GM19438 (cell line): ENCODE measurements around the gene ERVH48-1.
"Not testable (repeated sequence)": the region's sequence is repeated elsewhere in the genome, so short reads cannot be mapped to it uniquely, and the experiment has no call there.

Source experiments
- ATAC-seq: cut with Tn5 transposase; IDR thresholded peaks from one replicate; pipeline ENCODE4 v1.9.1; 2021; ENCODE audit warnings: low read depth; ENCODE audit not compliant: unreplicated experiment

ERVH48-1 gene

DNA sequence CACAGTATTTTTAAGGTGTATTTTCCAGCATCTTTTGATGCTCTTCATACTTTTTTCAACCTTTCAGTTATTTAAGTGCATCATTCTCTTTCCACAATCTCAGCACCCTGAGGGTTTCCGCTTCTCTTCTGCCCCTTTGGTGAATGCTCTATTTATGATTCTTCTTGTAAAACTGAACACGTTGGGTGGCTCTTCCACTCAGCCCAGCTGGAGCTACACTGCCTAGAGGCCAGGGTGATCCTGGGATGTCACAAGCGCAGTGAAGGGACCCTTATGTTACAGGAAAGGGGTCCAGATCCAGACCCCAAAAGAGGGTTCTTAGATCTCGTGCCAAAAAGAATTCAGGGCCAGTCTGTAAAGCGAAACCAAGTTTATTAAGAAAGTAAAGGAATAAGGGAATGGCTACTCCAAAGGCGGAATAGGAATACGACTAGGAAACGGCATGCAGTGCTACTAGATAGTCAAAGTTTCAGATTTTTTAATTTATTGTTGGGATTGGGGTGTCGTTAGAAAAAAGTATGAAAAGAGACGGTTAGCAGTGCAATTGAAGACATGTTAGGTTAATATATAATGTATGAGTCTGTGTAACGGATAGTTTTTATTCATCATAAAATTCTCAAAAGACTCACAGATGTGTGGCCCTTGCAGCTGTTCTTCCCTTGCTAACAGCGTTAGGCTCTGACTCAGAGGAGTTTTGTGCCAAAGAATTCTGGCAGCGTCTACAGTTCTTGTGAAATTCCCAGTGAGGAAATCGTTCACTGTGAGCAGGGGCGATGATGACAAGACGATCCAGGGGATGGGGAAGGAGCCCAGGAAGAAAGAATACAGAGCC is 14.4 kb upstream of the ERVH48-1 start:
- ATAC-seq: no peak

DNA sequence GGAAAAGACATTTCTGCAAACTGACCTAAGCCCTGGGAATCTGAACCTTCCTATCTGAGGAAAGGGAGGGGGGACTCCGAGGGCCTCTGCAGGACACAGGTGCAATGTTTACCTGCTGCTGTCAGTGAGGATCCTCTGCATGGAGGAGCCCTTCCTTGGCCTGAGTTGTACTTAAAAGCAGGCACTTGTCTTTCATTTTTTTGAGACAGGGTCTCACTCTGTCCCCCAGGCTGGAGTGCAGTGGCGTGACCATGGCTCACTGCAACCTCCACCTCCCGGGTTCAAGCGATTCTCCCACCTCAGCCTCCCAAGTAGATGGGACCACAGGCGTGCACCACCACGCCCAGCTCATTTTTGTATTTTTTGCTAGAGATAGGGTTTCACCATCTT is 13.2 kb upstream of the ERVH48-1 start:
- not testable (repeated sequence) for ATAC-seq

DNA sequence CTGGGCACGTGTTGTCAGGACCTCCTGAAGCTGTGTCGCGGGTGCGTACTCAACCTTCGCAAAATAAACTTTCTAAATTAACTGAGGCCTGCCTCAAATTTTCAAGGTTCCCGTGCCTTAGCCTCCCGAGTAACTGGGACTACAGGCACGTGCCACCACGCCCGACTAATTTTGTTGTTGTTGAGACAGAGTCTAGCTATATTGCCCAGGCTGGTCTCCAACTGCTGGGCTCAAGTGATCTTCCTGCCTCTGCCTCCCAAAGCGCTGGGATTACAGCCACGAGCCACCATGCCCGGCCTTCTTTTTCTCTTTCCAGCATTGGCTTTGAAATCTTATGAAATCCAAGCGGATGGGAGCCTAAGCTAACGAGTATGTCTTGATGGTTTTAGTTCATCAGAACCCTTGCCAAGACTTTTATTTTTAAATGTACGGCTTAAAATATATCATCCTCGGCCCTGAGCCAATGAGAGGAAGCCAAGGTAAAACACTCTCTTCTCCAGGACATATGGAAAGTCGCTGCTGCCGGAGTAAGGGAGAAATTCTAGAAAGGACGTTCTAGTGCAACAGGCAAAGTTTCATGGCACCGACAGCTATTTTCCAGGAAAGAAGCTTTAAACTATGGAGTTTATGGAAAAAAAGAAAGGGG is 12.7 kb upstream of the ERVH48-1 start:
- no peak for ATAC-seq

DNA sequence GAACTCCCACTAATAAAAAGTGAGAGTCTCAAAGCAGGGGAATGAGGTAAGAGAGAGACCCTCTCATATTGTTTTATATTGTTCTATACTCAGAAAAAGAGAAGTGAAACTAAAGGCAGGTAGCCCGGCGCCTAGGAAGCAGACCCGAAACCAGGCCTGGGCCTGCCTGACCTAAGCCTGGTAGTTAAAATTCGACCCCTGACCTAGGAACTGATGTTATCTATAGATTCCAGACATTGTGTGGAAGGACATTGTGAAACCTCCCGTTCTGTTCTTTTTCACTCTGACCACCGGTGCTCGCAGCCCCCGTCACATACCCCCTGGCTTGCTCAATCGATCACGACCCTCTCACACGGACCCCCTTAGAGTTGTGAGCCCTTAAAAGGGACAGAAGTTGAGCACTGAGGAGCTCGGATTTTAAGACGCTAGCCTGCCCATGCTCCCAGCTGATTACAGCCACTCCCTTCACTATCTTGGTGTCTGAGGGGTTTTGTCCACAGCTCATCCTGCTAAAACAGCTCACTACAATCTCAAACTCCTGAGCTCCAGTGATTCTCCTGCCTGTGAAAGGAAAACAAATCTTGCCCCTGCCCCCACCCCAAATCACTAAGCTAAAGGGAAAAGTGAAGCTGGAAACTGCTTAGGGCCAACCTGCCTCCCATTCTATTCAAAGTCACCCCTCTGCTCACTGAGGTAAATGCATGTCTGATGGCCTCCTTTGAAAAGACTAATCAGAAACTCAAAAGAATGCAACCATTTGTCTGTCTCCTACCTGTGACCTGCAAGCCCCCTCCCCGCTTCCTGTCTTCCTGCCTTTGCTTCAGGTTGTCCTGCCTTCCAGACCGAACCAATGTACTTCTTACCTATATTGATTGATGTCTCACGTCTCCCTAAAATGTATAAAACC is 11.9 kb upstream of the ERVH48-1 start:
- ATAC-seq: not testable (repeated sequence)

DNA sequence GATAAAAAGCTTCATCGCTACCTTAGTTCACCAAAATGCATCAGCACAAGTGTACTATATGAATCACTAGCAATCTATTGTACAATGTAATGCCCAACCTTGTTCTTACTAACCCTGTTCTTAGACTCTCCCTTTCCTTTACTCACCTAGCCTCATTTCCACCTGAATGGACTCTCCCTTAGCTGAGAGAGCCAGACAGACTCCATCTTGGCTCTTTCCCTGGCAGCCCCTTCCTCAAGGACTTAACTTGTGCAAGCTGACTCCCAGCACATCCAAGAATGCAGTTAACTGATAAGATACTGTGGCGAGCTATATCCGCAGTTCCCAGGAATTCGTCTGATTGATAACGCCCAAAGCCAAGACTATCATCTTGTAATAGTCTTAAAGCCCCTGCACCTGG is 10.9 kb upstream of the ERVH48-1 start:
- ATAC-seq: not testable (repeated sequence)

DNA sequence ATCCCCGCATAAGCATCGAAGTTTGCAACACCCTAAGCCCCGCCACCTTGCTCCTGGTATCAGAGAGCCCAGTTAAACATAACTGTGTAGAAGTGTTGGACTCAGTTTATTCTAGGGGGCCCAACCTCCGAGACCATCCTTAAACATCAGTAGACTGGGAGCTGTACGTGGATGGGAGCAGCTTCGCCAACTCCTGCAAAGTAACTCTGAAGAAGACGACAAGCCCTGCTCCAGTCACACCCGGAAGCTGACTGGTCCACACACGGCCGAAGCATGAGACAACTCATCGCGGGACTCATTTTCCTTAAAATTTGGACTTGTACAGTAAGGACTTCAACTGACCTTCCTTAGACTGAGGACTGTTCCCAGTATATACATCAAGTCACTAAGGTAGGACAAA is 8.5 kb upstream of the ERVH48-1 start:
- not testable (repeated sequence) for ATAC-seq

DNA sequence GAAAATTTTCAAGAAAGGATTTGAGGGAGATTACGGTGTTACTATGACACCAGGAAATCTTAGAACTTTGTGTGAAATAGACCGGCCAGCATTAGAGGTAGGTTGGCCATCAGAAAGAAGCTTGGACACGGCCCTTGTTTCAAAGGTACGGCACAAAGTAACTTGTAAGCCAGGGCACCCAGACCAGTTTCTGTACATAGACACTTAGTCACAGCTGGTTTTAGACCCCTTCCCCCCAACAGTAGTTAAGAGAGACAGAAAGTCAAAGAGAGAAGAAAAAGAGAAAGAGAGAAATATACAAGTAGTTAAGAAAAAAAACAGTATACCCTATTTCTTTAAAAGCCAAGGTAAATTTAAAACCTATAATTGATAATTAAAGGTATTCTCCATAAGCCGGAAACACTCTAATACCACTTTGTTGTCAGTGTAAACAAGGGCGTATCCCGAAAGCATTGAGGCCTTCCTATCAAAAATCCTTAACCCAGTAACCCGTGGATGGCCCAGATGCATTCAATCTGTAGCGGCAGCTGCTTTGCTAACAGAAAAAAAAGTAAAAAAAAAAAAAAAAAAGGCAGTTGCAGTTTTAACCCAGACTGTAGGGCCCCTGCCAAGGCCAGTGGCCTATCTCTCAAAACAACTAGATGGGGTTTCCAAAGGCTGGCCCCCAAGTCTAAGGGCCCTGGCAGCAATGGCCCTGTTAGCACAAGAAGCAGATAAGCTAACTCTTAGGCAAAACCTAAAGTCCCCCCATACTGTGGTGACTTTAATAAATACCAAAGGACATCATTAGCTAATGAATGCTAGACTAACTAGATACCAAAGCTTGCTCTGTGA is 7.9 kb upstream of the ERVH48-1 start:
- not testable (repeated sequence) for ATAC-seq

DNA sequence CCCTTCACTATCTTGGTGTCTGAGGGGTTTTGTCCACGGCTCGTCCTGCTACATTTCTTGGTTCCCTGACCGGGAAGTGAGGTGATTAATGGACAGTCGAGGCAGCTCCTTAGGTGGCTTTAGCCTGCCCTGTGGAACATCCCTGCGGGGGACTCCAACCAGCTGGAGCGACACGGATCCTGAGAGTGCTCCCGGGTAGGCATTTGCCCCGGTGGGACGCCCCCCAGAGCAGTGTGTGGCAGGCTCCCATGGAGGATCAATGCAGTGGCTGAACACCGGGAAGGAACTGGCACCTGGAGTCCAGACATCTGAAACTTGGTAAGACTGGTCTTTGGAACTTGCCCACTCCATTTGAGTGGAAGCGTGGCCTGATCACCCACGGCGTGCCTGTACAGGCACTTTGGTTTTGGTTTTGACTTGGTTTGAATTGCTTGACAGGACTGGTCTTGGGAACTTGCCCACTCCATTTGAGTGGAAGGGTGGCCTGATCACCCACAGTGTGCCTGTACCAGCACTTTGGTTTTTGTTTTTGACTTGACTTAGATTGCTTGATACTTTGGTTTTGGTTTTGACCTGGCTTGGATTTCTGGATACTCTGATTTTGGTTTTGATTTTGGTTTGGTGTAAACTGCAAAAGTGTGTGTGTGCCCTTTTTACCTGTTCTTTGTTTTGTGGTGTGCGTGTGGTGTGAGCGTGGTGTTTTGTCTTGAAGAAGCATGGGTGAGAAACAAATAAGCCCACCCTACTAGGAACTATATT is 7.1 kb upstream of the ERVH48-1 start:
- ATAC-seq: not testable (repeated sequence)

DNA sequence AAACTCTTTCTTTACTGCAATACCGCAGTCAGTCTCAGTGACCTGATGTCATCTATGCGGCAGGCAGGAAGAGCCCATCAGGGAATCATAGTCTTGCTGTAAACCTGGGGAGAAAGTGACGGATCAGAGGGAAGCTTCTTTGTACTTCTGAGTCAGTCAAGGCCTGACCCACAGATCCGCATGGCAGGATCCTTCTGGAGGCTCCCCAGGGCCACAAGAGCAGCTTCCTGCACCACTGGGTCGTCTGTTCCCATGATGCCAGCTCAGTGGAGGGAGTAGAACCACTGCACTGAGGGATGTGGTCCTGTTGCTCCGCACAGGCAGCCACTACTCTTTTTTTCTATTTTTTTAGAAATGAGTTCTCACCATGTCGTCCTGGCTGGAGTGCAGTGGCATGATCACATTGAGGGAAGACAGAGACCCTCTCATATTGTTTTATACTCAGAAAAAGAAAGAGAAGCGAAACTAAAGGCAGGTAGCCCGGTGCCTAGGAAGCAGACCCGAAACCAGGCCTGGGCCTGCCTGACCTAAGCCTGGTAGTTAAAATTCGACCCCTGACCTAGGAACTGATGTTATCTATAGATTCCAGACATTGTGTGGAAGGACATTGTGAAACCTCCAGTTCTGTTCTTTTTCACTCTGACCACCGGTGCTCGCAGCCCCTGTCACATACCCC is 6.3 kb upstream of the ERVH48-1 start:
- ATAC-seq: no peak

DNA sequence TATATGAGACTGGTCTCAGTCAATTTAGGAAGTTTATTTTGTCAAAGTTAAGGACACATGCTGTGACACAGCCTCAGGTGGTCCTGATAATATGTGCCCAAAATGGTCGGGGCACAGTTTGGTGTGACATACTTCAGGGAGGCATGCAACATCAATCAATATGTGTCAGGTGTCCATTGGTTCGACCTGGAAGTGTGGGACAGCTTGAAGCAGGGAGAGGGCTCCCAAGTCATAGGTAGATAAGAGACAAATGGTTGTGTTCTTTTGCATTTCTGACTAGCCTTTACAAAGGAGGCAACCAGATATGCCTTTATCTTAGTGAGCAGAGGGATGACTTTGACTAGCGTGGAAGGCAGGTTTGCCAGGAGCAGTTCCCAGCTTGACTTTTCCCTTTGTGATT is 4.5 kb upstream of the ERVH48-1 start:
- no peak for ATAC-seq

DNA sequence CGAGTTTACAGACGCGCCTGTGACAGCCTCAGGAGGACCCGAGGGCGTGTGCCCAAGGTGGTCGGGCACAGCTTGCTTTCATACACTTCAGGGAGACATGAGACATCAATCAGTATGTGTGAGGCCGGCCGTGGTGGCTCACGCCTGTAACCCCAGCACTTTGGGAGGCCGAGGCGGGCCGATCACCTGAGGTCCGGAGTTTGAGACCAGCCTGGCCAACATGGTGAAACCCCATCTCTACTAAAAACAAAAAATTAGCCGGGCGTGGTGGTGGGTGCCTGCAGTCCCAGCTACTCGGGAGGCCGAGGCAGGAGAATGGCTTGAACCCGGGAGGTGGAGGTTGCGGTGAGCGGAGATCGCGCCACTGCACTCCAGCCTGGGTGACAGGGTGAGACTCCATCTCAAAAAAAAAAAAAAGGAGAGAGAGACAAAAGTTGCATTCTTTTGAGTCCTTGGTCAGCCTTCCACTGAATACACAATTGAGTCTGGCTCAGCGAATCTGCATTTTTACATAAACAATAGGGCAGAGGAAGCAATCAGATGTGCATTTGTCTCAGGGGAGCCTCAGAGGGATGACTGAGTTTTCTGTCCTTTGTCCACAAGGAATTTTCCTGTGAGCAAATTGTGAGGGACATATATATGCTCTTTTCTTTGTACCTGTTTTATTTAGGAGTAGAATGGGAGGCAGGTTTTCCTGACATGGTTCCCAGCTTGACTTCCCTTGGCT is 2.2 kb upstream of the ERVH48-1 start:
- not testable (repeated sequence) for ATAC-seq

DNA sequence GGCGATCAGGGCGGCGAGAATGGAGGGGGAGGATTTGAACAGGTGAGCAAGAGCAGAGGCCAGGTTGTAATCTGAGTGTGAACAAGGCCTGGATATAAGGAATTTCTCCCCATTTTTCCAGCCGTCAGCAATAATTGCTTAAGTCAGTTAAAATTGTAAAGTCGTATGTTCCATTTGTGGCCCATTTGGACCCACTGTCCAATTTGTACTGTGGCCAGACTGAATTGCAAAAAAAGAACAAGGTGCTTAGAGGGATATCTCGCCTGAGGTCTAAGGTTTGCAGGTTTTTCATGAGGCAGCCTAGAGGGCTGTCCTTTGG is 1.0 kb downstream of the ERVH48-1 start:
- ATAC-seq: no peak

DNA sequence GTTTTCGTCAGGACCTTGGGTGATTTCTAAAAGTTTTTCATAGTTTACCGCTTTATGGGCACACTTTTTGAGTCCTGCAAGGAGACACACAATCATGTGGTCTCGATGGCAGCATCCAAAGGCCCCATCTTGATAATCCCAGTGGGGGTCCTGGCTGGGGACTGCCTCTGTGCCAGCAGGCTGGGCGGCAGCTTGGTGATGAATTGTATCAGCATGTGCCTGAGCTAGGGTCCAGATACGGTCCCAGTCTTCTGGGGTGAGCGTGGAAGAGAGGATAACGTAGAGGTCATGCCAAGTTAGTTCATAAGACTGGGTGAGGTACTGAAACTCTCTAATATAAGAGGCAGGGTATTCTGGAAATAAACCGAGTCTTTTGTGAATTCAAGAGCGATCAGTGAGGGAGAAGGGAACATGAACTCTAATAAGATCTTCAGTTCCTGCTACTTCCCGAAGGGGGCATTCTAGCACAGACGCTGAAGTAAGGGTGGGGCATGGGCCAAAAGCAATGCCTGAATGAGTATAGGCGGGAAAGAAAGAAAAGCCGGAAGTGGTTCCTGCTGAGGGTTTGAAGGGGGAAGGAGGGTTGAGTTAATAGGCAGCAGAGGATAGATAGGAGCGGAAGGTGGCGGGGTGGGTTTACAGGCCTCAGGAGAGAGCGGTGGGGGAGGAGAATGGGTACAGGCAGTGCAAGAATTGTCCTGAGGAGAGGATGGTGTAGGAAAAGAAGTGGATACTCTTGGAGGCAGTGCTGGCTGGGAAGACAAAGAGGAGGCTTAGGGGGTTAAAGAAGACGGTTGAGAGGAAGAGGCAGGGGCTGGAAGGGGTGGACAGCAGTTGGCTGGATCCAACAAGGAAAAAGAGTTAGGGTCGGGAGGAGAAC is 1.6 kb downstream of the ERVH48-1 start:
- peak; percentile 74 for ATAC-seq

DNA sequence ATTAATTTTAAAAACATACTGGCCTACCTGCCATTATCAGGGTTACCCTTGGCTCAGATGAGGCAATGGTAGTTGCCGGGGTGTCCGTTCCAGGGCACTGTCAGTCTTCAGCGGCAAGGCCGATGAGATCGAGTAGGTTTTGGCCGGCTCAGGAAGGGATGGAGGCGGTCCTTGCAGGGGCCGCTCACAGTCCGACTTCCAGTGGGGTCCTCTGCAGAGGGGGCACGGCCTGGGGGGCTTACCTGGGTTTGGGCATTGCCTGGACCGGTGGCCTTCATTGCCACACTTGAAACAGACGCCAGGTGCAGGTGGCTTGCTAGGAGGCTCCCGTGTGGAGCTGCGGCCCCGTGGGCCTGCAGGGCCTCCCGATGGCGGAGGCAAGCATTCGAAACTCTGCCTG is 2.5 kb downstream of the ERVH48-1 start:
- ATAC-seq: no peak

DNA sequence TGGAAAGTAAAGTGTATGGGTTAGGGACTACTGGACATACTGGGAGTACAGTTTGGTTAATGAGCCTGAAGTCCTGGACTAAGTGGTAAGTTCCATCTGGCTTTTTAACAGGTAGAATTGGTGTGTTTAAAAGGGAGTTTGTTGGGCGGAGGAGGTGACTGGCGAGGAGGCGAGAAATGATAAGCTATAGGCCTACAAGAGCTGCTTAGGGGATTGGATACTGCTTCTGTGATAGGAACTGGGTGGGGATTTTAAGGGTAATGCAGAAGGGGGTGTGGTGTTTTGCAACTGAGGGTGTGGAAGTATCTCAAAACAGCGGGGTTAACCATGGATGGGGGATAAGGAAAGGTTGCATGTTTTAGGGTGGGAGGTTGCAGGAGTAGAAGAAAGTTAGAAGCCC is 3.5 kb downstream of the ERVH48-1 start:
- no peak for ATAC-seq

DNA sequence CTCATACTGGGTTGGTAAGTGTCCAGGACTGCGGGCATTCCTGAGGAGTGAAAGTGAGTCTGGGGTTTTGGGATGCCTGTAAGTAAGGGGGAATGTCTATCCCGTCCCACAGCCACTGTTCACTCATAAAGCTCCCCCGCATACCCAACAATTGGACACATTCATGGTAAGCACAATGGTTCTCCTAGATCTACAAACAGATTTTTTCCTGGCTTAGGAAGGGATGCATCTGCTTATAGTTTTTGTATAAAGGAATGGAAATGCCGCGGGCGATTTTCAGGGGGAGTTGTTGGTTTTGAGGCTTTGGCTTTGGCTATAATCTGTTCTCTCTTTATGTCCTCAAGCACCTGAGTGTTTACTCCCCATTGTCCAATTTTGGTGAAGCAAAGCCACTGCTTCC is 7.1 kb downstream of the ERVH48-1 start:
- no peak for ATAC-seq

DNA sequence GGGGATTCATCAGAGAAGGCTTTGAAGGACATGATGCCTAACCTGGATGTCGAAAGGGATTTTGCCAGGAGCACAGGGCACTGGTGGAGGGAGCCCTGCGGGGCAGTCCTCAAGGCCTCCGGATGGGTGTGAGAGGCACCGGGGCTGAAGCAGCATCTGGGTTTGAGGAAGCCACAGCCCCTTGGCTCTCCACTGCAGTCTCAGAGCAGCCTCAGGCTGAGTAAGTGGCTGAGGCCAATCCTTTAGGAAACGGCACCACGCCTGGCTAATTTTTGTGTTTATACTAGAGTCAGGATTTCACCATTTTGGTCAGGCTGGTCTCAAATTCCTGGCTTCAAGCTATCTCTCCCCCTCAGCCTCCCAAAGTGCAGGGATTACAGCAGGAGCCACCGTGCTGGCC is 12.0 kb downstream of the ERVH48-1 start:
- ATAC-seq: no peak

DNA sequence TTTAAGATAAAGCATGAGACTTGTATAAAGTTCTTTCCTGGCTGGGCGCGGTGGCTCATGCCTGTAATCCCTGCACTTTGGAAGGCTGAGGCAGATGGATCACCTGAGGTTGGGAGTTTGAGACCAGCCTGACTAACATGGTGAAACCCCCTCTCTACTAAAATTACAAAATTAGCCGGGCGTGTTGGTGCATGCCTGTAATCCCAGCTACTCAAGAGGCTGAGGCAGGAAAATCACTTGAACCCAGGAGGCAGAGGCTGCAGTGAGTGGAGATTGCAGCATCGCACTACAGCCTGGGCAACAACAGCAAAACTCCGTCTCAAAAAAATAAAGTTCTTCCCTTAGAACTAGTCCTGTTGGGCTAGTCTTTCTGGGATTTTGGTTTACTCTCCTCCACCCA is 13.5 kb downstream of the ERVH48-1 start:
- not testable (repeated sequence) for ATAC-seq
